HEK293T (cell line): ENCODE measurements around the gene ADCY9.

Source experiments
- CTCF ChIA-PET: fragments of 350-600 bp; formaldehyde crosslinking; extraction: SDS; loops from one replicate; lab custom pipeline; 2021; ENCODE audit warnings: antibody characterized with exemption, inconsistent platforms; lab: Yijun Ruan, JAX
- POLR2A ChIA-PET: fragments of 350-600 bp; formaldehyde crosslinking; extraction: SDS; loops from one replicate; lab custom pipeline; 2020; ENCODE audit warnings: antibody characterized with exemption, inconsistent platforms; lab: Yijun Ruan, JAX
- DNase-seq: peaks from one replicate; pipeline ENCODE4 v3.0.0; 2012; ENCODE audit warnings: mixed read lengths; ENCODE audit errors: extremely low spot score
- ARNT ChIP-seq: fragments of 450-650 bp; IDR thresholded peaks from 2 replicates; pipeline ENCODE4 v1.6.1; 2017; ENCODE audit warnings: mild to moderate bottlenecking
- BHLHE40 ChIP-seq: fragments of 450-650 bp; IDR thresholded peaks from 2 replicates; pipeline ENCODE4 v1.6.1; 2016; ENCODE audit warnings: mild to moderate bottlenecking, moderate library complexity, borderline replicate concordance
- CTBP1 ChIP-seq: fragments of 450-650 bp; IDR thresholded peaks from 2 replicates; pipeline ENCODE4 v1.6.1; 2016; ENCODE audit warnings: borderline replicate concordance
- ELF4 ChIP-seq: fragments of 450-650 bp; IDR thresholded peaks from 2 replicates; pipeline ENCODE4 v1.6.1; 2017; ENCODE audit warnings: antibody characterized with exemption
- FOXA1 ChIP-seq: fragments of 450-650 bp; IDR thresholded peaks from 2 replicates; pipeline ENCODE4 v1.6.1; 2016; ENCODE audit warnings: mild to moderate bottlenecking
- FOXK2 ChIP-seq: fragments of 450-650 bp; IDR thresholded peaks from 2 replicates; pipeline ENCODE4 v1.6.1; 2016; ENCODE audit warnings: mild to moderate bottlenecking
- FOXM1 ChIP-seq: fragments of 450-650 bp; IDR thresholded peaks from 2 replicates; pipeline ENCODE4 v1.6.1; 2017; ENCODE audit warnings: mild to moderate bottlenecking, borderline replicate concordance
- HDGF ChIP-seq: fragments of 450-650 bp; IDR thresholded peaks from 2 replicates; pipeline ENCODE4 v1.6.1; 2017; ENCODE audit warnings: antibody characterized with exemption, borderline replicate concordance
- L3MBTL2 ChIP-seq: fragments of 450-650 bp; conservative IDR thresholded peaks from 2 replicates; pipeline ENCODE4 v1.6.1; 2016; ENCODE audit warnings: mild to moderate bottlenecking
- LEF1 ChIP-seq: fragments of 450-650 bp; IDR thresholded peaks from 2 replicates; pipeline ENCODE4 v1.6.1; 2017; ENCODE audit warnings: mild to moderate bottlenecking, borderline replicate concordance
- NFRKB ChIP-seq: fragments of 450-650 bp; IDR thresholded peaks from 2 replicates; pipeline ENCODE4 v1.6.1; 2016; ENCODE audit warnings: mild to moderate bottlenecking, moderate library complexity
- SP1 ChIP-seq: fragments of 450-650 bp; IDR thresholded peaks from 2 replicates; pipeline ENCODE4 v1.6.1; 2017
- SUZ12 ChIP-seq: fragments of 450-650 bp; IDR thresholded peaks from 2 replicates; pipeline ENCODE4 v1.6.1; 2016; ENCODE audit warnings: mild to moderate bottlenecking
- TARDBP ChIP-seq: fragments of 450-650 bp; IDR thresholded peaks from 2 replicates; pipeline ENCODE4 v1.6.1; 2016
- ZNF384 ChIP-seq: fragments of 450-650 bp; IDR thresholded peaks from 2 replicates; pipeline ENCODE4 v1.6.1; 2016
- TF ChIP-seq, protein P1 (sequence below): fragments of 450-650 bp; IDR thresholded peaks from 2 replicates; pipeline ENCODE4 v1.6.1; 2016

Gene ADCY9

DNA sequence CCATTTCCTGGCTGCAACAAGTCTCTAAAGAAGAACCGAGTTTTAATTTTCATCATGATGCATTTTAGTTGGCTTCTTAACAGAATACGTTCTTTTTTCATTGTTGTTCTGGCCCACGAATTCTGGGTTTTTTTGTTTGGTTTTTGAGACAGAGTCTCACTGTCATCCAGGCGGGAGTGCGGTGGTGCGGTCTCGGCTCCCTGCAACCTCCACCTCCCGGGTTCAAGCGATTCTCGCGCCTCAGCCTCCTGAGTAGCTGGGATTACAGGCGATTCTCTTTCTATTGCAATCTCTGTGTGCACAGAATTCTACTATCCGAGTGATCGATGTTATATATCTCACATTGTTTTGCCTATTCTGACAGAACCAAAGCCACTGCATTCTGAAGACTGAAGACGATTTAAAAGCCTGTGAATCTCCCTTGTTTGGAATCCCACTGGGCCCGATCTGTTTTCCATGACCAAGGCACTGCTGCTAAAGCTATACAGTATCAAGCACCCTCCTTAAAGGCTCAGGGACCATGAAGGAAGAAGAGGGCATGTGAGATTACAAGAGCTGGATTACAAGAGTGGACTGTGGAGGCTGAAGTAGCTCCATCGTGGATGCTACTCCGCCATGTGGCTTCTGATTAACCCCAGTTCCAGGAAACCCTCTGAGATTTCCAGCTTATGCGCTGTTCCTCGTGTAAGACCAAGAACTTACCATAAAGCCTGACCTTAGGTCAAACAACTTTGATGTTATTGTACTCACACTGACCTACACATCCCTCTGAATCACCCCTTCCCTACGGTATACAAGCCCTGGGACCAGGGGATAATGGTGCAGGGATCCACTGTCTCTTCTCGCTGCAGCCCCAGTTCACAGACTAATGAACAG, 44.3 kb downstream of the ADCY9 start:
- no peak for DNase-seq
- ChIA-PET CTCF (no interaction called here), POLR2A (no interaction called here)
- TF ChIP-seq SUZ12 = no peak
- TF ChIP-seq BHLHE40 = no peak
- no peak for TF ChIP-seq SP1
- no peak for TF ChIP-seq FOXK2
- TF ChIP-seq, protein P1, sequence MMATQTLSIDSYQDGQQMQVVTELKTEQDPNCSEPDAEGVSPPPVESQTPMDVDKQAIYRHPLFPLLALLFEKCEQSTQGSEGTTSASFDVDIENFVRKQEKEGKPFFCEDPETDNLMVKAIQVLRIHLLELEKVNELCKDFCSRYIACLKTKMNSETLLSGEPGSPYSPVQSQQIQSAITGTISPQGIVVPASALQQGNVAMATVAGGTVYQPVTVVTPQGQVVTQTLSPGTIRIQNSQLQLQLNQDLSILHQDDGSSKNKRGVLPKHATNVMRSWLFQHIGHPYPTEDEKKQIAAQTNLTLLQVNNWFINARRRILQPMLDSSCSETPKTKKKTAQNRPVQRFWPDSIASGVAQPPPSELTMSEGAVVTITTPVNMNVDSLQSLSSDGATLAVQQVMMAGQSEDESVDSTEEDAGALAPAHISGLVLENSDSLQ = no peak
- no peak for TF ChIP-seq NFRKB
- TF ChIP-seq FOXM1 = no peak
- TF ChIP-seq LEF1 = no peak
- TF ChIP-seq FOXA1 = no peak
- TF ChIP-seq ARNT = no peak

DNA sequence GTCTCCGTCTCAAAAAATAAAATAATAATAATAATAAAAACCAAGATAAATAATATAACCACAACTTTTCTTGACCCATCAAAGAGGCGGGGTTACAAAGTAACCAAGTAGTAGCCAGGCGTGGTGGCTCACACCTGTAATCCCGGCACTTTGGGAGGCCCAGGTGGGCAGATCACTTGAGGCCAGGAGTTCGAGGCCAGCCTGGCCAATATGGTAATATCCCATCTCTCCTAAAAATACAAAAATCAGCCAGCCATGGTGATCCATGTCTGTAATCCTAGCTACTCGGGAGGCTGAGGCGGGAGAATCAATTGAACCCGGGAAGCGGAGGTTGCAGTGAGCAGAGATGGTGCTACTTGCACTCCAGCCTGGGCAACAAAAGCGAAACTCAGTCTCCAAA, 45.3 kb downstream of the ADCY9 start:
- CTCF ChIA-PET = no interaction called here
- POLR2A ChIA-PET = no interaction called here
- TF ChIP-seq LEF1 = no peak
- TF ChIP-seq, protein P1 = no peak
- TF ChIP-seq ZNF384 = no peak
- TF ChIP-seq TARDBP = no peak
- TF ChIP-seq ARNT = no peak
- no peak for TF ChIP-seq CTBP1
- no peak for DNase-seq

DNA sequence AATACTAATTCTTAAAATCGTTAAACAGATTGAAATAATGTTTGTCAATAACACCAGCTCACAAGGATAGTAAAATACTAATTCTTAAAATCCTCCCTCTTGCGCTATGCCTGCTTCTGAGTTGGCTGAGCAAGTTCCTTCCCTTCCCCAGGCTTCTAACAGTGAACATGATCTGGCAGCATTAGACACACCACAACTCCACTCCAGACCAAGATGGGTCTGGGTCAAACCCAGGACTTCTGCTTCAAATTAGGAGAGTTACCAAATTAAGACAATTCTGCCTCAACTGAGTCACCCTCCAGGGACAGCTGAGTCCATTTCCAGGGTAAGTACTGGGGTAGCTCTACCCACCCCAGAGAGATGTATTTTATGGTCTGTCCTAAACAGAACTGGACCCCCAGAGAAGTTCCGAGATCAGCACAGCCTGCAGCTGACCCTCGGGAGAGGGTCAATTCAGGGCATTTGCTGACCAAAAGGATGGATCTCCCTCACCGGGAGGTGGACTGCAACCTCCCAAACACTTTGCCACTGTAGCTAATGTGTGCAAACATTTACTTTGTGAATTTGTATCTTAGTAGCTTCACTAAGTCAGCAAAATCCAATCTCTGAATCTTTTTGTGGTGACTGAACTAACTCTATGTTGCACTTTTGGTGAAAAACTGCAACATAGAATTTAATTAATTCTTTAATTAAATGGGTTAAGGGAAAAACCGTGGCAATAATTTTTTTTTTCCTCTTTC, 48.8 kb downstream of the ADCY9 start:
- ChIA-PET POLR2A (no interaction called here), CTCF (no interaction called here)
- no peak for TF ChIP-seq ELF4
- TF ChIP-seq LEF1 = no peak
- no peak for TF ChIP-seq NFRKB
- TF ChIP-seq FOXA1 = no peak
- TF ChIP-seq, protein P1 = no peak
- no peak for TF ChIP-seq FOXK2
- DNase-seq = no peak

DNA sequence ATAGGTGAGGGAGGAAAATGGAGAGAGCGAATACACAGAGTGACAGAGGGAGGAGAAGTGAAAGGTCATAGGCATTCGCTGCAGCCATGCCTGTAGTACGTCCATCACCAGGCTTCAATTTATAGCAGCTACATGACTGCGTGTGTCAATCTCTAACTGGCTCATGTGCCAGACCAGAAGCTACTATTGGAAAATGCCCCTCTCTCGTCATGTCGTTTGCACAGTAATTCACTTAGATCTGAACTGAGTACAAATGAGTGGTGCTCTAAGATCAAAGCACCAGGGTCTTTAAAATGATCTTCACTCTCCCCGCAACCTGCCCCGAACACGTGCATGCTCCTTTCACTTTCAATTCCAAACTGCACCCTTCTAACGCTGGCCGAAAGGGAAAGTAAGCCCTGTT, 51.3 kb downstream of the ADCY9 start:
- POLR2A ChIA-PET = no interaction called here
- TF ChIP-seq, protein P1 = no peak
- TF ChIP-seq ZNF384 = no peak
- no peak for TF ChIP-seq ARNT
- no peak for TF ChIP-seq CTBP1
- TF ChIP-seq BHLHE40 = no peak
- TF ChIP-seq ELF4 = no peak
- no peak for TF ChIP-seq FOXA1
- TF ChIP-seq L3MBTL2 = no peak
- no peak for TF ChIP-seq SUZ12
- TF ChIP-seq SP1 = no peak
- no peak for TF ChIP-seq TARDBP
- TF ChIP-seq LEF1 = no peak
- no peak for TF ChIP-seq FOXM1
- no peak for TF ChIP-seq NFRKB
- TF ChIP-seq HDGF = no peak
- no peak for TF ChIP-seq FOXK2
- no peak for DNase-seq
- CTCF ChIA-PET = no interaction called here

DNA sequence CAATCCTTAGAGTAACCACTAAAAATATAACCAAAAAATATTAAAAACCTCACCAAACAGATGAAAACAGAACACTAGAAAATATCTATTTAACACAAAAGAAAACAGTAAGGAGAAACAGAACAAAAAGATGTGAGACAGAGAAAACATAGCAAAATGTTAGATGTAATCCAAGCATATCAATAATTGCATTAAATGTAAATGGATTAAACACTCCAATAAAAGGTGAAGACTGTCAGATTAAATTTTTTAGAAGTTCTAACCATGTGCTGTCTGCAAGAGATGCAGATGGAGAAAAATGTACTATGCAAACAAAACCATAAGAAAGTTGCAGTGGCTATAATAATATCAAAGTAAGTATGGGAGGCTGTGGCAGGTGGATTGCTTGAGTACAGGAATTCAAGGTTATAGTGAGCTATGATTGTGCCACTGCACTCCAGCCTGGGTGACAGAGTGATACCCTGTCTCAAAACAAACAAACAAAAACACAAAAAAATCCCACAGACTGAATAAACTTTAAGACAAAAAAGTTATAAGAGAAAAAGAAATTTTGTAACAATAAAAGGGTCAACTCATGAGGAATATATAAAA, 53.9 kb downstream of the ADCY9 start:
- no peak for TF ChIP-seq ELF4
- no peak for TF ChIP-seq CTBP1
- TF ChIP-seq FOXA1 = no peak
- POLR2A ChIA-PET = no interaction called here
- no peak for DNase-seq
- CTCF ChIA-PET = no interaction called here

DNA sequence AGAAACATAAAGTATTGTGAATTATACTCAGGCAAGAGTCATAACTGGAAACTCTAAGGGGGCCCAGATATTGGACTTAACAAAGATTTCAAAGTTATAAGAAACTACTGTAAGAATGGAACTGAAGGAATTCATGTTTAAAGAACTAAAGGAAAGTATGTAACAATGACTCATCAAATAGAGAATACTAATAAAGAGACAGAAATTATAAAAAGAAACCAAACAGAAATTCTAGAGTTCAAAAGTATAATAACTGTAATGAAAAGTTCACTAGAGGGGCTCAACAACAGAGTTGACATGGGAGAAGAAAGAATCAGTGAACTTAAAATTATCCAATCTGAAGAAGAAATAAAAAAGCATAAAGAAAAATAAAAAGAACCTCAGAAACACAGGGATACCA, 55.4 kb downstream of the ADCY9 start:
- DNase-seq = no peak
- CTCF ChIA-PET = no interaction called here
- POLR2A ChIA-PET = no interaction called here
- no peak for TF ChIP-seq ELF4
- TF ChIP-seq FOXK2 = no peak
- TF ChIP-seq LEF1 = no peak
- TF ChIP-seq FOXM1 = no peak
- no peak for TF ChIP-seq SP1
- no peak for TF ChIP-seq FOXA1
- no peak for TF ChIP-seq BHLHE40
- no peak for TF ChIP-seq L3MBTL2
- TF ChIP-seq SUZ12 = no peak
- TF ChIP-seq, protein P1 = no peak
- no peak for TF ChIP-seq HDGF
- no peak for TF ChIP-seq CTBP1
- TF ChIP-seq ZNF384 = no peak
- TF ChIP-seq ARNT = no peak
- no peak for TF ChIP-seq NFRKB
- no peak for TF ChIP-seq TARDBP
